Gastrocnemius medialis (tissue), 4 donors: ENCODE data around the gene AP3M1. TPM values are rescaled to one million over a fixed set of nuclear protein-coding genes. Genes with fewer than 3 reads are reported as not detected.

ENCODE experiments used
- ATAC-seq, 2 donors: fragments of 150-250 bp; one replicate each; pipeline ENCODE4 v1.9.1; 2016
- DNase-seq, 2 donors: peaks; one replicate each; pipeline ENCODE4 v3.0.0-alpha.2; 2019
- H3K27ac ChIP-seq, 4 donors: fragments of 200-600 bp; sonication (generic); 1 replicate in 1 of 4; 2 replicates in 3 of 4; pipeline ENCODE4 v1.5.1; 2016 to 2018; ENCODE audit warnings: mild to moderate bottlenecking in 2 of 4, moderate library complexity in 1 of 4
- H3K27me3 ChIP-seq, 3 donors: fragments of 200-600 bp; sonication (generic) in 2 of 3; 1 replicate in 1 of 3; 2 replicates in 2 of 3; pipeline versions ENCODE4 v1.5.1 to v1.6.0; 2016 to 2019; ENCODE audit warnings: mild to moderate bottlenecking in 1 of 3, moderate library complexity in 1 of 3
- H3K36me3 ChIP-seq, 2 donors: fragments of 200-600 bp; sonication (generic) in 1 of 2; one replicate each; pipeline ENCODE4 v1.5.1; 2017 to 2018
- H3K4me1 ChIP-seq, 2 donors: fragments of 200-600 bp; sonication (generic) in 1 of 2; one replicate each; pipeline ENCODE4 v1.5.1; 2016 to 2017; ENCODE audit warnings: mild to moderate bottlenecking in 2 of 2
- H3K4me3 ChIP-seq, 4 donors: fragments of 200-600 bp; sonication (generic) in 3 of 4; 1 replicate in 1 of 4; 2 replicates in 3 of 4; pipeline ENCODE4 v1.5.1; 2016 to 2019; ENCODE audit warnings: mild to moderate bottlenecking in 2 of 4
- H3K9me3 ChIP-seq, 3 donors: fragments of 200-600 bp; sonication (generic) in 2 of 3; 1 replicate in 1 of 3; 2 replicates in 2 of 3; pipeline ENCODE4 v1.5.1; 2016 to 2019
- CTCF ChIP-seq, 5 experiments: fragments of 450-650 bp in 3 of 5; fragments of 200-600 bp in 2 of 5; sonication (generic) in 2 of 5; IDR thresholded peaks in 4 of 5; conservative IDR thresholded peaks in 1 of 5; 1 replicate in 4 of 5; 2 replicates in 1 of 5; pipeline ENCODE4 v1.5.1; 2016 to 2019; ENCODE audit warnings: antibody characterized with exemption in 5 of 5, mild to moderate bottlenecking in 3 of 5, moderate library complexity in 3 of 5
- POLR2A ChIP-seq, 2 donors: fragments of 450-650 bp; IDR thresholded peaks; one replicate each; pipeline ENCODE4 v1.6.1; 2017; ENCODE audit warnings: antibody characterized with exemption in 2 of 2, mild to moderate bottlenecking in 2 of 2, moderate library complexity in 2 of 2
- in situ Hi-C, 4 donors: fragments of 200-750 bp; cut with MboI; loops; one replicate each; pipeline versions ENCODE4 v1.15.0 to v1.8.0; 2017; ENCODE audit warnings: low sequenced_read_pairs in 4 of 4
- intact Hi-C: fragments of 100-400 bp; cut with DNase I; formaldehyde crosslinking; loops from one replicate; pipeline ENCODE4 v1.15.1; 2023; ENCODE audit warnings: low total_unique reads
- total RNA-seq, 4 donors: library from RNA; depleted of rRNA; stranded (reverse); fragments of >200 nt; gene quantifications; one replicate each; pipeline versions ENCODE4 v1.1.0 to v1.2.3, GENCODE V29; 2016

Gene AP3M1
- total RNA-seq, 4 donors from 2014 or later, result 15.3 to 22.9 (median 21.7) TPM

GRCh38 chr10:74122060-74122459 lies 28.6 kb downstream of the AP3M1 start:
- H3K9me3 ChIP-seq, result no peaks in the 10 kb centered on the region
- no peak overlapping the region for H3K4me3 ChIP-seq
- peaks cover 0 to 3% of the 10 kb centered on the region in 2 donors for H3K4me1 ChIP-seq
- ATAC-seq, result no peak
- peak overlapping the region in 1 of 4 donors; percentile 10 for H3K27ac ChIP-seq
- no peaks in the 10 kb centered on the region for H3K27me3 ChIP-seq
- intact Hi-C loops, result no loop called here
- TF ChIP-seq CTCF (IDR thresholded peaks at IDR 0.05 in 4 of 5, conservative IDR thresholded peaks at IDR 0.05 in 1 of 5) (no peak), POLR2A (IDR thresholded peaks at IDR 0.05) (no peak)
- DNase-seq, result no peak
- H3K36me3 ChIP-seq, result peaks cover 0 to 90% of the 10 kb centered on the region in 2 donors
- in situ Hi-C loops, result no loop called here

- Histone ChIP-seq H3K36me3 (peaks cover 0 to 91% of the 10 kb centered on the region in 2 donors), H3K27me3 (no peaks in the 10 kb centered on the region), H3K27ac (peak overlapping the region in 2 of 4 donors; percentile 3 to 20), H3K4me3 (no peak overlapping the region), H3K4me1 (peaks cover 0 to 3% of the 10 kb centered on the region in 2 donors), H3K9me3 (no peaks in the 10 kb centered on the region)
- intact Hi-C loops (no loop called here), in situ Hi-C loops (no loop called here)
- TF ChIP-seq CTCF (IDR thresholded peaks at IDR 0.05 in 4 of 5, conservative IDR thresholded peaks at IDR 0.05 in 1 of 5), result no peak
- TF ChIP-seq POLR2A (IDR thresholded peaks at IDR 0.05), result no peak
- DNase-seq (no peak), ATAC-seq (no peak)
Observed at GRCh38 chr10:74121368-74121767, 29.3 kb downstream of the AP3M1 start.

GRCh38 chr10:74120911-74121310 lies 29.7 kb downstream of the AP3M1 start:
- DNase-seq, result no peak
- Histone ChIP-seq H3K27ac (peak overlapping the region in 2 of 4 donors; percentile 3 to 20), H3K4me1 (peaks cover 0 to 3% of the 10 kb centered on the region in 2 donors), H3K27me3 (no peaks in the 10 kb centered on the region), H3K4me3 (no peak overlapping the region), H3K36me3 (peaks cover 0 to 91% of the 10 kb centered on the region in 2 donors), H3K9me3 (no peaks in the 10 kb centered on the region)
- intact Hi-C loops, result no loop called here
- no peak for ATAC-seq
- TF ChIP-seq CTCF (IDR thresholded peaks at IDR 0.05 in 4 of 5, conservative IDR thresholded peaks at IDR 0.05 in 1 of 5) (no peak), POLR2A (IDR thresholded peaks at IDR 0.05) (no peak)
- in situ Hi-C loops, result no loop called here

- Histone ChIP-seq H3K27me3 (no peaks in the 10 kb centered on the region), H3K4me1 (peaks cover 0 to 3% of the 10 kb centered on the region in 2 donors), H3K4me3 (no peak overlapping the region), H3K36me3 (peaks cover 0 to 92% of the 10 kb centered on the region in 2 donors), H3K9me3 (no peaks in the 10 kb centered on the region), H3K27ac (peak overlapping the region in 3 of 4 donors; percentile 1 to 72 (median 57))
- in situ Hi-C loops, result no loop called here
- TF ChIP-seq POLR2A (IDR thresholded peaks at IDR 0.05) (no peak), CTCF (IDR thresholded peaks at IDR 0.05 in 4 of 5, conservative IDR thresholded peaks at IDR 0.05 in 1 of 5) (no peak)
- intact Hi-C loops, result no loop called here
- ATAC-seq (peak; percentile 24 to 42), DNase-seq (peak in 1 of 2 donors; percentile 30)
Observed at GRCh38 chr10:74118804-74119203, 31.8 kb downstream of the AP3M1 start.

- H3K4me3 ChIP-seq, result no peak overlapping the region
- in situ Hi-C loops (no loop called here), intact Hi-C loops (no loop called here)
- H3K27ac ChIP-seq, result peak overlapping the region in 1 of 4 donors; percentile 72
- peaks cover 0 to 3% of the 10 kb centered on the region in 2 donors for H3K4me1 ChIP-seq
- peaks cover 0 to 93% of the 10 kb centered on the region in 2 donors for H3K36me3 ChIP-seq
- H3K9me3 ChIP-seq, result no peaks in the 10 kb centered on the region
- no peak for TF ChIP-seq POLR2A (IDR thresholded peaks at IDR 0.05)
- TF ChIP-seq CTCF (IDR thresholded peaks at IDR 0.05 in 4 of 5, conservative IDR thresholded peaks at IDR 0.05 in 1 of 5), result no peak
- H3K27me3 ChIP-seq, result no peaks in the 10 kb centered on the region
- DNase-seq (no peak), ATAC-seq (no peak)
Observed at GRCh38 chr10:74117738-74118137, 32.9 kb downstream of the AP3M1 start.
